OCI-LY1 (cell line): ENCODE data around the gene SZT2.

Source experiments
- H2AFZ ChIP-seq: fragments of 200-600 bp; sonication (generic), shearing (Covaris generic); 2 replicates; pipeline ENCODE4 v1.6.0; 2014; ENCODE audit warnings: antibody characterized with exemption, mild to moderate bottlenecking, low read length
- H3F3A ChIP-seq: fragments of 200-600 bp; sonication (generic), shearing (Covaris generic); 2 replicates; pipeline ENCODE4 v1.6.0; 2014; ENCODE audit warnings: mild to moderate bottlenecking, antibody characterized with exemption, low read length, moderate library complexity; ENCODE audit not compliant: insufficient read depth
- H3K27ac ChIP-seq: fragments of 200-600 bp; sonication (generic); 2 replicates; pipeline ENCODE4 v1.5.1; 2014; ENCODE audit warnings: low read length, mixed run types, mild to moderate bottlenecking, low read depth; ENCODE audit not compliant: poor library complexity, severe bottlenecking
- H3K27me3 ChIP-seq: fragments of 200-600 bp; sonication (generic); 2 replicates; pipeline ENCODE4 v1.6.0; 2014; ENCODE audit warnings: antibody characterized with exemption, mild to moderate bottlenecking, low read length, moderate library complexity; ENCODE audit not compliant: insufficient read depth
- H3K36me3 ChIP-seq: fragments of 200-600 bp; sonication (generic); 2 replicates; pipeline ENCODE4 v1.6.1; 2014; ENCODE audit warnings: mild to moderate bottlenecking, antibody characterized with exemption, low read length, moderate library complexity, mixed read lengths; ENCODE audit not compliant: insufficient read depth
- H3K4me1 ChIP-seq: fragments of 200-600 bp; sonication (generic); 2 replicates; pipeline ENCODE4 v1.5.1; 2014; ENCODE audit warnings: mild to moderate bottlenecking, low read length, moderate library complexity; ENCODE audit not compliant: insufficient read depth, severe bottlenecking
- H3K4me2 ChIP-seq: fragments of 200-600 bp; sonication (generic), shearing (Covaris generic); 2 replicates; pipeline ENCODE4 v1.6.1; 2014; ENCODE audit warnings: low read length
- H3K4me3 ChIP-seq: fragments of 200-600 bp; sonication (generic); 2 replicates; pipeline ENCODE4 v1.5.1; 2014; ENCODE audit warnings: low read length, low read depth, mild to moderate bottlenecking, mixed read lengths; ENCODE audit not compliant: poor library complexity, severe bottlenecking
- H3K79me2 ChIP-seq: fragments of 200-600 bp; shearing (Covaris generic); 2 replicates; pipeline ENCODE4 v1.6.1; 2016; ENCODE audit warnings: mixed run types, low read length, mixed read lengths; ENCODE audit not compliant: insufficient read depth
- H3K9ac ChIP-seq: fragments of 200-600 bp; sonication (generic), shearing (Covaris generic); 2 replicates; pipeline ENCODE4 v1.6.1; 2014; ENCODE audit warnings: mild to moderate bottlenecking, low read length, mixed read lengths
- H3K9me2 ChIP-seq: fragments of 200-600 bp; sonication (generic), shearing (Covaris generic); 2 replicates; pipeline ENCODE4 v1.6.1; 2014; ENCODE audit warnings: low read depth, mild to moderate bottlenecking, low read length, mixed read lengths
- H3K9me3 ChIP-seq: fragments of 200-600 bp; shearing (Covaris generic); 2 replicates; pipeline ENCODE4 v1.6.1; 2014; ENCODE audit warnings: low read length, mixed read lengths
- H4K20me1 ChIP-seq: fragments of 200-600 bp; sonication (generic), shearing (Covaris generic); 2 replicates; pipeline ENCODE4 v1.6.0; 2016; ENCODE audit warnings: mild to moderate bottlenecking, low read length; ENCODE audit not compliant: insufficient read depth
- EZH2 ChIP-seq: fragments of 200-600 bp; sonication (generic), shearing (Covaris generic); IDR thresholded peaks from 2 replicates; pipeline ENCODE4 v1.8.0; 2017; ENCODE audit warnings: borderline replicate concordance, mixed run types, mild to moderate bottlenecking, antibody characterized with exemption, low read length, moderate library complexity, mixed read lengths
- TF ChIP-seq, protein P1 (sequence below): fragments of 200-600 bp; sonication (generic), shearing (Covaris generic); IDR thresholded peaks from 2 replicates; pipeline ENCODE4 v1.5.1; 2017; ENCODE audit warnings: mild to moderate bottlenecking, antibody characterized with exemption, low read length, moderate library complexity, mixed read lengths

The SZT2 gene

DNA sequence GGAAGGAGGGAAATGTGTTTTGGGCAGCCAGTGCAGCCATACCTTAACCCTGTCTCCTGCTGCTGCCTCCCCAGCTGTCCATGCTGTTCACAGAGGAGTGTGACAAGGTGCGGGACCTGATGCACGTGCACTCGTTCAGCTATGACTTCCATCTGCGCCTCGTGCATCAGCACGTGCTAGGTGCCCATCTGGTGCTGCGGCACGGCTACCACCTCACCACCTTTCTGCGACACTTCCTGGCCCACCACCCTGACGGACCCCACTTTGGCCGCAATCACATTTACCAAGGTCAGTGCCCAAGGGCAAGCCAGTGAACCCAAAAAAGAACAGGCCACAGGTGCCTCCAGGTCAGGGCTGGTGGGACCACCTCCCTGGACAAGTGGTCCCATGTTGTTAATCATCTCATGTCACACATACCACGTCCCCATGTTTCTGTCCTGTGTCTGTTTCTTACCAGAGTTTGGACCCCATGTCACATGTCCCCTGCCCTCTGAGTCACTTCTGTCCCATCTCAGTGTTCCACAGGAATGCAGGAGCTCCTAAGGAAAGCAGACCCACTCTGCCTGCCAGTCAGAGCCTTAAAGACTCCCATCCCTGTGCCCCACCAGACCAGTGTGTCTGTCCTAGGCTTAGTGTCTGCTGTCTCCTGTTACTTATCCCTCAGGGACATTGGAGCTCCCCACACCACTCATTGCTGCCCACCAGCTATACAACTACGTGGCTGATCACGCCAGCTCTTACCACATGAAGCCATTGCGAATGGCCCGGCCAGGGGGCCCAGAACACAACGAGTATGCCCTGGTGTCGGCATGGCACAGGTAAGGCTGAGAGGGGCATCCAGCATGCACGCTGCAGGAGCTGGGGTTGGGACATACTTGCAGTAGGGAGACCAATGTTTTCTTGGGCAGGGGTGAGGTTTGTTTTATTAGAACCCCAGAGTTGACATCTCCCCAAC is 57.5 kb downstream of the SZT2 start:
- H3K4me1 ChIP-seq, result no peaks in the 10 kb centered on the region
- no peak overlapping the region for H3K9ac ChIP-seq
- no peaks in the 10 kb centered on the region for H4K20me1 ChIP-seq
- no peak overlapping the region for H3K4me2 ChIP-seq
- no peaks in the 10 kb centered on the region for H3K9me3 ChIP-seq
- H3K79me2 ChIP-seq, result no peaks in the 10 kb centered on the region
- H3F3A ChIP-seq, result no peaks in the 10 kb centered on the region
- H3K4me3 ChIP-seq, result no peak overlapping the region
- H2AFZ ChIP-seq, result no peak overlapping the region
- H3K27ac ChIP-seq, result no peak overlapping the region
- H3K27me3 ChIP-seq, result no peaks in the 10 kb centered on the region
- H3K9me2 ChIP-seq, result no peaks in the 10 kb centered on the region
- H3K36me3 ChIP-seq, result peaks cover 61% of the 10 kb centered on the region; the same call in 1 of the 2 replicates
- TF ChIP-seq, protein P1, sequence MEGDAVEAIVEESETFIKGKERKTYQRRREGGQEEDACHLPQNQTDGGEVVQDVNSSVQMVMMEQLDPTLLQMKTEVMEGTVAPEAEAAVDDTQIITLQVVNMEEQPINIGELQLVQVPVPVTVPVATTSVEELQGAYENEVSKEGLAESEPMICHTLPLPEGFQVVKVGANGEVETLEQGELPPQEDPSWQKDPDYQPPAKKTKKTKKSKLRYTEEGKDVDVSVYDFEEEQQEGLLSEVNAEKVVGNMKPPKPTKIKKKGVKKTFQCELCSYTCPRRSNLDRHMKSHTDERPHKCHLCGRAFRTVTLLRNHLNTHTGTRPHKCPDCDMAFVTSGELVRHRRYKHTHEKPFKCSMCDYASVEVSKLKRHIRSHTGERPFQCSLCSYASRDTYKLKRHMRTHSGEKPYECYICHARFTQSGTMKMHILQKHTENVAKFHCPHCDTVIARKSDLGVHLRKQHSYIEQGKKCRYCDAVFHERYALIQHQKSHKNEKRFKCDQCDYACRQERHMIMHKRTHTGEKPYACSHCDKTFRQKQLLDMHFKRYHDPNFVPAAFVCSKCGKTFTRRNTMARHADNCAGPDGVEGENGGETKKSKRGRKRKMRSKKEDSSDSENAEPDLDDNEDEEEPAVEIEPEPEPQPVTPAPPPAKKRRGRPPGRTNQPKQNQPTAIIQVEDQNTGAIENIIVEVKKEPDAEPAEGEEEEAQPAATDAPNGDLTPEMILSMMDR, result no peak
- no peak for TF ChIP-seq EZH2

DNA sequence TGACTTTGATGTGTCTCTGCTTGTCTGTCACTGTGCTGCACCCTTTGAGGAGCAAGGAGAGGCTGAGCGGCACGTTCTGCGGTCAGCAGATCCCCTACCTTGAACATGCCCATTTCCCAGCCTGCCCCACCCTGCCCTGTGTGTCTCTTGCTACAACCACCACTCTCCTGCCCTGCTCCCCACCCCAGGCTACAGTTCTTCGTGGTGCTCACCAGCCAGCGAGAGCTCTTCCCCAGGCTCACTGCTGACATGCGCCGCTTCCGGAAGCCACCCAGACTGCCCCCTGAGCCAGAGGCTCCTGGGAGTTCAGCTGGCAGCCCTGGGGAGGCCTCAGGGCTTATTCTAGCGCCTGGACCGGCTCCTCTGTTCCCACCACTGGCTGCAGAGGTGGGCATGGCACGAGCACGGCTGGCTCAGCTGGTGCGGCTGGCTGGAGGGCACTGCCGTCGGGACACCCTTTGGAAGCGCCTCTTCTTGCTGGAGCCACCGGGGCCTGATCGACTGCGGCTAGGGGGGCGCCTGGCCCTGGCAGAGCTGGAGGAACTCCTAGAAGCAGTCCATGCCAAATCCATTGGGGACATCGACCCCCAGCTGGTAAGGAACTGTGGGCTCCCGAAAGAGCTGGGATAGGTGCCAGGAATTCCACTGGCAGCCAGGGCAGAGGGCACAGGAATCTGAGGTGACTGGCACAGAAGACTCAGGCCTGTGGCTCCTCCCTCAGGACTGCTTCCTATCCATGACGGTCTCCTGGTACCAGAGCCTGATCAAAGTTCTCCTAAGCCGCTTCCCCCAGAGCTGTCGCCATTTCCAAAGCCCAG is 58.4 kb downstream of the SZT2 start:
- Histone ChIP-seq H3K4me2 (no peak overlapping the region), H4K20me1 (no peaks in the 10 kb centered on the region), H3K27me3 (no peaks in the 10 kb centered on the region), H3F3A (no peaks in the 10 kb centered on the region), H2AFZ (no peak overlapping the region), H3K4me1 (no peaks in the 10 kb centered on the region), H3K4me3 (no peak overlapping the region), H3K9me2 (no peaks in the 10 kb centered on the region), H3K79me2 (no peaks in the 10 kb centered on the region), H3K9ac (no peak overlapping the region), H3K36me3 (peaks cover 58% of the 10 kb centered on the region; the same call in 1 of the 2 replicates), H3K27ac (no peak overlapping the region), H3K9me3 (no peaks in the 10 kb centered on the region)
- TF ChIP-seq EZH2, result no peak
- TF ChIP-seq, protein P1, result no peak

DNA sequence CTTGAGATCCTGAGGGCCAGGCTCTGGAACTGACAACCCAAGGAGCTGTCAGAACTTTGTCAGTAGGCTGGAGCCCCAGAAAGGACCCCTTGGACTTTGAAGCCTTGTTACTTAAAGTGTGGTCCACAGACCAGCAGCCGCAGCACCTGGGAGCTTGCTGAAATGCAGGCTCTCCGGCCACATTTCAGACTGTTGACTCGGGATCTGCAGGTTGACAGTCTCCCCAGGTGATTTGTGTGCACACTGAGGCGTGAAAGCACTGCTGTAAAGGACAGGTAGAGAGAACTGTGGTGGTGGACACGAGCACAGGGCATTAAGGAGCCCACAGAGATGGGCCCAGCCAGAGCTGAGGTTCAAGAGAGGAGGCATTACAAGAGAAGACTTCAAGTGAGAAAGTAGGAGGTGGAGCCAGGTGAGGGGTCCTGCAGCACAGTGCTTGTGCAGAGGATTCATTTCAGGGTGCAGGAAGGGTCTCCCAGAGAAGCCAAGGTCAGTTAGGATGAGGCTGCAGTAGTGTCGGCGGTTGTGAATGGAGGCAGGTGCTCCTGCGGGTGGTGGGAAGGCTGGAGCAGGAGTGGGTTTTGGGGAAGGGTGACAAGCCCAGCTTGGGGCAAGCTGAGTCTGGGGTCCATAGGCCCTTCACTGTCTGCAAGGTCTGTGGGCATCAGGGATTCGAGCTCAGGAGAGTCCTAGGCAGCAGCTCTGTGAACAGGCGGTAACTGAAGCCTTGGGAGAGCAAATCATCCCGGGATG is 59.4 kb downstream of the SZT2 start:
- Histone ChIP-seq H4K20me1 (no peaks in the 10 kb centered on the region), H3K79me2 (no peaks in the 10 kb centered on the region), H3K9me2 (no peaks in the 10 kb centered on the region), H3K27me3 (no peaks in the 10 kb centered on the region), H3K9ac (no peak overlapping the region), H3K36me3 (peaks cover 50% of the 10 kb centered on the region; the same call in 1 of the 2 replicates), H3K27ac (no peak overlapping the region), H3K4me1 (peaks cover 8% of the 10 kb centered on the region), H3F3A (no peaks in the 10 kb centered on the region), H2AFZ (no peak overlapping the region), H3K4me3 (no peak overlapping the region), H3K4me2 (no peak overlapping the region), H3K9me3 (no peaks in the 10 kb centered on the region)
- TF ChIP-seq, protein P1, result no peak
- no peak for TF ChIP-seq EZH2
